ENCODE data around the gene UFD1. TPM values are rescaled to one million over a fixed set of nuclear protein-coding genes. Genes with fewer than 3 reads are reported as not detected.

Gene UFD1
- total and polyA plus RNA-seq, 2 of the 13 experiments (the other 11 are each of a cell fraction or from before 2014, with no cell fraction given), result 47.9 to 51.1 TPM

DNA sequence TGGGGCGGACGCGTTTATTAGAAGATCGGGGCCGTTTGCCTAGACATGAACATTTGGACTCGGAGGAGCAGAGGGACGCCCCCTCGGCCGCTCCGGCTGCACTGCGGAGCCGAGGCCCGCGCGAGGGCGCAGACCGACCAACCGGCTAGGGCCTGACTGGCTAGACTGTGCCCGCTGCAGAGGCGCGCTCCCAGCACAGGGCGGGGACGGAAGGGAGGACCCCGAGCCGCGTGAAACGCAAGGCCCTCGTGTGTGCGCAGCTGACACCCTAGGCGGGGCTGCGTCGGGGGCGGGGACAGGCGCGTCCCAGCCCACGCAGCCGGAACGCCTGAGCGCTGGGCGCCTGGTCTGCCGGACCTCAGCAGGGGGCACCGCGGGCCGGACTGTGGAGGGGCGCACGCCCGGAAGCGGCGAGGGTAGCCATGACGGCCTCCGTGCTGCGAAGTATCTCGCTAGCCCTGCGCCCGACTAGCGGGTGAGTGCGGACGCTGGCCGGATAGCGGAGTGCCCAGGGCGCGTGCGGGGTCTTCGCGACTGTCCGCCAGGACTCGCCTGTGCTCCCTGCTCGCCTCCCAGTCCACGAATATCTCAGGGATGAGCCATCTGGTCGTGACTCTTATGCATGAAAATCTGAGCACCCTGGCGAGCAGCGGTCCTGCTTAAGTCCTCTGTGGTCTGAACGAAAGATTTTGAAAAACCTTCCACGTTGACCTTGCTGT lies 46.7 kb downstream of the UFD1 start, which contains the start of gene MRPL40 (continued):
- TF ChIP-seq HOXA7 (CRISPR knock-in tag; IDR thresholded peaks at IDR 0.05) (0 out of 2 replicates have a peak, but pooled peaks have one; percentile 18), ZNF660 (CRISPR knock-in tag; IDR thresholded peaks at IDR 0.05; ENCODE audit: borderline replicate concordance, low read depth) (no peak), ZNF747 (CRISPR knock-in tag; IDR thresholded peaks at IDR 0.05; ENCODE audit: borderline replicate concordance) (peak; percentile 97), ZNF616 (CRISPR knock-in tag; IDR thresholded peaks at IDR 0.05; ENCODE audit: low read depth) (peak; percentile 94), ZNF790 (CRISPR knock-in tag; IDR thresholded peaks at IDR 0.05; ENCODE audit: borderline replicate concordance) (peak; percentile 33; the same call in 1 of the 2 replicates), KLF16 (CRISPR knock-in tag; IDR thresholded peaks at IDR 0.05) (peak in 1 of 2 experiments; percentile 100; a peak in 2 of 4 replicates), ZNF749 (CRISPR knock-in tag; IDR thresholded peaks at IDR 0.05; ENCODE audit: borderline replicate concordance) (no peak; the same call in 1 of the 2 replicates), PCBP1 (IDR thresholded peaks at IDR 0.05; ENCODE audit: borderline replicate concordance, low read depth, low read length) (0 out of 2 replicates have a peak, but pooled peaks have one; percentile 35), STAG1 (CRISPR knock-in tag; IDR thresholded peaks at IDR 0.05) (peak; percentile 19; the same call in 1 of the 2 replicates), SMAD9 (CRISPR knock-in tag; IDR thresholded peaks at IDR 0.05) (peak; percentile 76; the same call in 1 of the 2 replicates), THYN1 (CRISPR knock-in tag; IDR thresholded peaks at IDR 0.05; ENCODE audit: borderline replicate concordance, low read depth) (peak; percentile 80; the same call in 1 of the 2 replicates), ADNP (CRISPR knock-in tag; IDR thresholded peaks at IDR 0.05) (no peak), SP4 (CRISPR knock-in tag; IDR thresholded peaks at IDR 0.05) (peak; percentile 99), ZMAT3 (CRISPR knock-in tag; conservative IDR thresholded peaks at IDR 0.05) (peak; percentile 89), ZNF546 (CRISPR knock-in tag; conservative IDR thresholded peaks at IDR 0.05) (peak; percentile 92), CEBPG (CRISPR knock-in tag; IDR thresholded peaks at IDR 0.05) (peak; percentile 55)
- TF ChIP-seq, protein P1, sequence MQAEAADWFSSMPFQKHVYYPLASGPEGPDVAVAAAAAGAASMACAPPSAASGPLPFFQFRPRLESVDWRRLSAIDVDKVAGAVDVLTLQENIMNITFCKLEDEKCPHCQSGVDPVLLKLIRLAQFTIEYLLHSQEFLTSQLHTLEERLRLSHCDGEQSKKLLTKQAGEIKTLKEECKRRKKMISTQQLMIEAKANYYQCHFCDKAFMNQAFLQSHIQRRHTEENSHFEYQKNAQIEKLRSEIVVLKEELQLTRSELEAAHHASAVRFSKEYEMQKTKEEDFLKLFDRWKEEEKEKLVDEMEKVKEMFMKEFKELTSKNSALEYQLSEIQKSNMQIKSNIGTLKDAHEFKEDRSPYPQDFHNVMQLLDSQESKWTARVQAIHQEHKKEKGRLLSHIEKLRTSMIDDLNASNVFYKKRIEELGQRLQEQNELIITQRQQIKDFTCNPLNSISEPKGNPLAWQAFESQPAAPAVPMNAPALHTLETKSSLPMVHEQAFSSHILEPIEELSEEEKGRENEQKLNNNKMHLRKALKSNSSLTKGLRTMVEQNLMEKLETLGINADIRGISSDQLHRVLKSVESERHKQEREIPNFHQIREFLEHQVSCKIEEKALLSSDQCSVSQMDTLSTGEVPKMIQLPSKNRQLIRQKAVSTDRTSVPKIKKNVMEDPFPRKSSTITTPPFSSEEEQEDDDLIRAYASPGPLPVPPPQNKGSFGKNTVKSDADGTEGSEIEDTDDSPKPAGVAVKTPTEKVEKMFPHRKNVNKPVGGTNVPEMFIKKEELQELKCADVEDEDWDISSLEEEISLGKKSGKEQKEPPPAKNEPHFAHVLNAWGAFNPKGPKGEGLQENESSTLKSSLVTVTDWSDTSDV (CRISPR knock-in tag; IDR thresholded peaks at IDR 0.05), result peak; percentile 27
- TF ChIP-seq, protein P2, sequence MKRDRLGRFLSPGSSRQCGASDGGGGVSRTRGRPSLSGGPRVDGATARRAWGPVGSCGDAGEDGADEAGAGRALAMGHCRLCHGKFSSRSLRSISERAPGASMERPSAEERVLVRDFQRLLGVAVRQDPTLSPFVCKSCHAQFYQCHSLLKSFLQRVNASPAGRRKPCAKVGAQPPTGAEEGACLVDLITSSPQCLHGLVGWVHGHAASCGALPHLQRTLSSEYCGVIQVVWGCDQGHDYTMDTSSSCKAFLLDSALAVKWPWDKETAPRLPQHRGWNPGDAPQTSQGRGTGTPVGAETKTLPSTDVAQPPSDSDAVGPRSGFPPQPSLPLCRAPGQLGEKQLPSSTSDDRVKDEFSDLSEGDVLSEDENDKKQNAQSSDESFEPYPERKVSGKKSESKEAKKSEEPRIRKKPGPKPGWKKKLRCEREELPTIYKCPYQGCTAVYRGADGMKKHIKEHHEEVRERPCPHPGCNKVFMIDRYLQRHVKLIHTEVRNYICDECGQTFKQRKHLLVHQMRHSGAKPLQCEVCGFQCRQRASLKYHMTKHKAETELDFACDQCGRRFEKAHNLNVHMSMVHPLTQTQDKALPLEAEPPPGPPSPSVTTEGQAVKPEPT (CRISPR knock-in tag; IDR thresholded peaks at IDR 0.05; ENCODE audit: low read depth), result peak; percentile 66; the same call in 1 of the 2 replicates
- TF ChIP-seq, protein P3, sequence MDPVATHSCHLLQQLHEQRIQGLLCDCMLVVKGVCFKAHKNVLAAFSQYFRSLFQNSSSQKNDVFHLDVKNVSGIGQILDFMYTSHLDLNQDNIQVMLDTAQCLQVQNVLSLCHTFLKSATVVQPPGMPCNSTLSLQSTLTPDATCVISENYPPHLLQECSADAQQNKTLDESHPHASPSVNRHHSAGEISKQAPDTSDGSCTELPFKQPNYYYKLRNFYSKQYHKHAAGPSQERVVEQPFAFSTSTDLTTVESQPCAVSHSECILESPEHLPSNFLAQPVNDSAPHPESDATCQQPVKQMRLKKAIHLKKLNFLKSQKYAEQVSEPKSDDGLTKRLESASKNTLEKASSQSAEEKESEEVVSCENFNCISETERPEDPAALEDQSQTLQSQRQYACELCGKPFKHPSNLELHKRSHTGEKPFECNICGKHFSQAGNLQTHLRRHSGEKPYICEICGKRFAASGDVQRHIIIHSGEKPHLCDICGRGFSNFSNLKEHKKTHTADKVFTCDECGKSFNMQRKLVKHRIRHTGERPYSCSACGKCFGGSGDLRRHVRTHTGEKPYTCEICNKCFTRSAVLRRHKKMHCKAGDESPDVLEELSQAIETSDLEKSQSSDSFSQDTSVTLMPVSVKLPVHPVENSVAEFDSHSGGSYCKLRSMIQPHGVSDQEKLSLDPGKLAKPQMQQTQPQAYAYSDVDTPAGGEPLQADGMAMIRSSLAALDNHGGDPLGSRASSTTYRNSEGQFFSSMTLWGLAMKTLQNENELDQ (CRISPR knock-in tag; IDR thresholded peaks at IDR 0.05; ENCODE audit: borderline replicate concordance), result peak; percentile 91; the same call in 1 of the 2 replicates
- TF ChIP-seq, protein P4, sequence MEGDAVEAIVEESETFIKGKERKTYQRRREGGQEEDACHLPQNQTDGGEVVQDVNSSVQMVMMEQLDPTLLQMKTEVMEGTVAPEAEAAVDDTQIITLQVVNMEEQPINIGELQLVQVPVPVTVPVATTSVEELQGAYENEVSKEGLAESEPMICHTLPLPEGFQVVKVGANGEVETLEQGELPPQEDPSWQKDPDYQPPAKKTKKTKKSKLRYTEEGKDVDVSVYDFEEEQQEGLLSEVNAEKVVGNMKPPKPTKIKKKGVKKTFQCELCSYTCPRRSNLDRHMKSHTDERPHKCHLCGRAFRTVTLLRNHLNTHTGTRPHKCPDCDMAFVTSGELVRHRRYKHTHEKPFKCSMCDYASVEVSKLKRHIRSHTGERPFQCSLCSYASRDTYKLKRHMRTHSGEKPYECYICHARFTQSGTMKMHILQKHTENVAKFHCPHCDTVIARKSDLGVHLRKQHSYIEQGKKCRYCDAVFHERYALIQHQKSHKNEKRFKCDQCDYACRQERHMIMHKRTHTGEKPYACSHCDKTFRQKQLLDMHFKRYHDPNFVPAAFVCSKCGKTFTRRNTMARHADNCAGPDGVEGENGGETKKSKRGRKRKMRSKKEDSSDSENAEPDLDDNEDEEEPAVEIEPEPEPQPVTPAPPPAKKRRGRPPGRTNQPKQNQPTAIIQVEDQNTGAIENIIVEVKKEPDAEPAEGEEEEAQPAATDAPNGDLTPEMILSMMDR (CRISPR knock-in tag; IDR thresholded peaks at IDR 0.05), result peak; percentile 49

Data from HepG2 (cell line).